ENCODE results near the gene CNTN6. TPM values are rescaled to one million over a fixed set of nuclear protein-coding genes. Genes with fewer than 3 reads are reported as not detected.

Gene CNTN6
- total and polyA plus RNA-seq, 2 experiments from 2014 or later: not detected

- H3K36me3 Mint-ChIP-seq (ENCODE audit: low read depth): peaks cover 14% of the 10 kb centered on the region; the same call in 2 of the 3 replicates
- H3K9me3 Mint-ChIP-seq: peaks cover 73% of the 10 kb centered on the region
- H3K27me3 Mint-ChIP-seq (ENCODE audit: insufficient read depth, low read depth, poor library complexity): no peaks in the 10 kb centered on the region
- DNase-seq (ENCODE audit: low spot score): no peak
- H3K27me3 ChIP-seq (ENCODE audit: insufficient read depth): no peaks in the 10 kb centered on the region
- ATAC-seq: no peak
- no peaks in the 10 kb centered on the region for H4K20me1 ChIP-seq (replicated peaks; ENCODE audit: insufficient read depth)
- no peak overlapping the region for H3K27ac ChIP-seq (ENCODE audit: low read depth)
- H3K36me3 ChIP-seq (ENCODE audit: insufficient read depth): no peaks in the 10 kb centered on the region
- H3K4me3 ChIP-seq: no peak overlapping the region
- H3K4me3 Mint-ChIP-seq: no peak overlapping the region
- H3K27ac Mint-ChIP-seq: no peak overlapping the region
- H3K79me2 ChIP-seq (replicated peaks; ENCODE audit: insufficient read depth): no peaks in the 10 kb centered on the region
- no peaks in the 10 kb centered on the region for H3K4me1 ChIP-seq (ENCODE audit: insufficient read depth)
- no peak overlapping the region for H3K4me2 ChIP-seq
- no peaks in the 10 kb centered on the region for H3K9me2 ChIP-seq (ENCODE audit: insufficient read depth)
- H2AFZ ChIP-seq: no peak overlapping the region
- H3F3A ChIP-seq (replicated peaks; ENCODE audit: low read depth): no peaks in the 10 kb centered on the region
- no peaks in the 10 kb centered on the region for H3K4me1 Mint-ChIP-seq
- TF ChIP-seq POLR2AphosphoS5 (IDR thresholded peaks at IDR 0.05; ENCODE audit: low read depth) (no peak), EZH2 (IDR thresholded peaks at IDR 0.05; ENCODE audit: low read depth, unreplicated experiment) (no peak), EZH2phosphoT487 (IDR thresholded peaks at IDR 0.05; ENCODE audit: unreplicated experiment) (no peak), JUNB (IDR thresholded peaks at IDR 0.05; ENCODE audit: unreplicated experiment) (no peak), REST (IDR thresholded peaks at IDR 0.05; ENCODE audit: unreplicated experiment) (no peak), CTCF (conservative IDR thresholded peaks at IDR 0.05; ENCODE audit: low read depth in 2 of 2) (no peak), CREB1 (CRISPR knock-in tag; IDR thresholded peaks at IDR 0.05; ENCODE audit: low read depth) (no peak), NANOG (IDR thresholded peaks at IDR 0.05; ENCODE audit: borderline replicate concordance) (no peak), ZNF331 (CRISPR knock-in tag; IDR thresholded peaks at IDR 0.05; ENCODE audit: low read depth) (no peak), ZNF462 (CRISPR knock-in tag; IDR thresholded peaks at IDR 0.05) (no peak), STAT1 (IDR thresholded peaks at IDR 0.05; ENCODE audit: unreplicated experiment) (no peak), ZNF114 (CRISPR knock-in tag; IDR thresholded peaks at IDR 0.05) (no peak), ETS1 (IDR thresholded peaks at IDR 0.05) (no peak)
These were observed 301.4 kb downstream of the CNTN6 start for GRCh38 chr3:1394188-1394587.

Measured in GM23338 (cell line).